Neural progenitor cell (in vitro differentiated cells): Measurements from ENCODE around the gene RPL14.

Experiments
- CTCF ChIP-seq: fragments of 200-600 bp; sonication (generic); IDR thresholded peaks from 2 replicates; pipeline ENCODE4 v1.5.1; 2017; ENCODE audit warnings: antibody characterized with exemption, mild to moderate bottlenecking
- EZH2 ChIP-seq: fragments of 200-600 bp; sonication (generic); IDR thresholded peaks from 2 replicates; pipeline ENCODE4 v1.6.1; 2017; ENCODE audit warnings: antibody characterized with exemption, mild to moderate bottlenecking, moderate library complexity
- EZH2phosphoT487 ChIP-seq: fragments of 200-600 bp; sonication (generic); IDR thresholded peaks from 2 replicates; pipeline ENCODE4 v1.6.1; 2017; ENCODE audit warnings: antibody characterized with exemption

DNA sequence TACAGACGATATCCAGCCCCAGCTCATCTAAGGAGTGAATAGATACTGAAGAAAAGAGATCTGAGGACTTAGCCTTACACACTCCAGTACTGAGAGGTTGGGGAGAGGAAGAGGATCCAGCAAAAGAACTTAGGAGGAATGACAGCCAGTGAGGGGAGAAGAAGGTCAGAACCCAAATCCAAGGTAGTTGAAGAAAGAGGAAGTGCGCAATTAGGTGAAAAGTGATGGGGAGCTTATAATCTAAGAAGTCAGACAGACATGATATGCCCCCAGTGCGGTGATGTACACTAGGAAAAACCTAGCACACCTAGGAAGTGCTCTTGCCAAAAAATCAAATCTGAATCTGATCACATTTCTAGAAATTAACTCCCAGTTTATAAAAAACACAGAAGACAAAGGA, 49.5 kb upstream of the RPL14 start:
- TF ChIP-seq EZH2phosphoT487, result no peak
- TF ChIP-seq CTCF, result no peak
- no peak for TF ChIP-seq EZH2
